ENCODE measurements around the gene RBM26.
A peak's percentile ranks its signal among the peaks of the same experiment; 100 is the strongest.

DNA sequence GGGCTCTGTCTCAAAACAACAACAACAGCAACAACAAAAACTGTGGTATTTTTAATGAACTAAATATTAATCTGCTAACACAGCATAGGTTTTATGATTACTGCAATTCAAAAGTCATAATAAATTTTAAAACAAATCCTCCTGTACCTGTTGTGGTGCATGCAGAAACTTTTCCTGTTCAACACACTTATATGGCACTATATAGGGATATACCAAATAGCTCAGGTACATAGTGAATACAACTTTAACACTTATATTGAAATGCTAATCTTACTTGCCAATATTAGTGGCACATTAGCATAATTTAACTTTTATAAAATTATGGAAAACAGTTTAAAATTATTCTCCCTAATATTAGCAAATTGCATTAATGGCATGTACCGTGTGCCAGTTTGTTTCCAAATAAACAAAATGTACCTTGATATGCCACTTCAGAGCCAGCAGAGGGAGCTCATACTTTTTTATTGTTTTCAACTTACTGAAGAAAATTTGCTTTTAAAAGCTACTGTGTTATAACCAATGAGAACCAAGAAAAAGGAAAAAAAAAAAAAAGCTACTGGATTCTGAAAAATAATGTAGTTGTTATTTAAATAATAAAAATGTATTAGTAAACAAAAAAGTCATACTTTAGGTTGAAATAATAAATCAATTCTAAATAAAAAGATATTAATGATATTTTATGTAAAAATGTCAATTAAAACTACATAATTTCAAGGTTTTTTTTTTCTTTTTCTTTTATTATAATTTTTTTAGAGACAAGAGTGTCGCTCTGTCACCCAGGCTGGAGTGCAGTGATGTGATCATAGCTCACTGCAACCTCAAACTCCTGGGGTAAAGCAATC, 18.0 kb upstream of the RBM26 start:
- no peak for TF ChIP-seq POLR2A (IDR thresholded peaks at IDR 0.05; ENCODE audit: low read depth)
- TF ChIP-seq, protein P1, sequence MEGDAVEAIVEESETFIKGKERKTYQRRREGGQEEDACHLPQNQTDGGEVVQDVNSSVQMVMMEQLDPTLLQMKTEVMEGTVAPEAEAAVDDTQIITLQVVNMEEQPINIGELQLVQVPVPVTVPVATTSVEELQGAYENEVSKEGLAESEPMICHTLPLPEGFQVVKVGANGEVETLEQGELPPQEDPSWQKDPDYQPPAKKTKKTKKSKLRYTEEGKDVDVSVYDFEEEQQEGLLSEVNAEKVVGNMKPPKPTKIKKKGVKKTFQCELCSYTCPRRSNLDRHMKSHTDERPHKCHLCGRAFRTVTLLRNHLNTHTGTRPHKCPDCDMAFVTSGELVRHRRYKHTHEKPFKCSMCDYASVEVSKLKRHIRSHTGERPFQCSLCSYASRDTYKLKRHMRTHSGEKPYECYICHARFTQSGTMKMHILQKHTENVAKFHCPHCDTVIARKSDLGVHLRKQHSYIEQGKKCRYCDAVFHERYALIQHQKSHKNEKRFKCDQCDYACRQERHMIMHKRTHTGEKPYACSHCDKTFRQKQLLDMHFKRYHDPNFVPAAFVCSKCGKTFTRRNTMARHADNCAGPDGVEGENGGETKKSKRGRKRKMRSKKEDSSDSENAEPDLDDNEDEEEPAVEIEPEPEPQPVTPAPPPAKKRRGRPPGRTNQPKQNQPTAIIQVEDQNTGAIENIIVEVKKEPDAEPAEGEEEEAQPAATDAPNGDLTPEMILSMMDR (IDR thresholded peaks at IDR 0.05) = peak; percentile 72 to 77 (median 72)
